Activated CD4-positive, alpha-beta T cell treated with anti-CD3 and anti-CD28 coated beads, Interleukin-2, amount 10 ng/mL, durations not matched to agents 24 days and 14 days (primary cell): Measurements from ENCODE around the gene AHSA1. TPM values are rescaled to one million over a fixed set of nuclear protein-coding genes. Genes with fewer than 3 reads are reported as not detected.

Experiments used
- DNase-seq: peaks from one replicate; pipeline ENCODE4 v3.0.0; 2022
- H3K27ac Mint-ChIP-seq: one replicate; pipeline ENCODE4 v1.8.0; 2022; ENCODE audit warnings: mild to moderate bottlenecking, mixed read lengths
- H3K27me3 Mint-ChIP-seq: one replicate; pipeline ENCODE4 v1.8.0; 2022; ENCODE audit warnings: mixed read lengths
- H3K36me3 Mint-ChIP-seq: one replicate; pipeline ENCODE4 v1.8.0; 2022; ENCODE audit warnings: low read depth, mild to moderate bottlenecking, mixed read lengths
- H3K4me1 Mint-ChIP-seq: one replicate; pipeline ENCODE4 v1.8.0; 2021; ENCODE audit warnings: mixed read lengths
- H3K4me3 Mint-ChIP-seq: one replicate; pipeline ENCODE4 v1.8.0; 2022; ENCODE audit warnings: mild to moderate bottlenecking, moderate library complexity, mixed read lengths
- H3K9me3 Mint-ChIP-seq: one replicate; pipeline ENCODE4 v1.8.0; 2021; ENCODE audit warnings: mixed read lengths
- intact Hi-C: fragments of 100-400 bp; cut with micrococcal nuclease; formaldehyde crosslinking; loops from one replicate; pipeline ENCODE4 v1.15.1; 2023
- total RNA-seq: library from RNA; stranded (reverse); gene quantifications from 2 replicates; pipeline ENCODE4 v1.2.3, GENCODE V29; 2022

Gene AHSA1
- total RNA-seq, 1 donor from 2014 or later: 418 TPM

- DNase-seq: no peak
- H3K9me3 Mint-ChIP-seq: no peaks in the 10 kb centered on the region
- peak overlapping the region; percentile 100 for H3K4me3 Mint-ChIP-seq
- H3K27ac Mint-ChIP-seq: peak overlapping the region; percentile 100
- H3K36me3 Mint-ChIP-seq: peaks cover 39% of the 10 kb centered on the region
- intact Hi-C loops: loop anchor here (1.0 to 10.0 kb wide), 8 partner anchors 80 to 1792 kb away; partner anchors contain the start of genes ALKBH1, ANGEL1, ERG28 and GSTZ1
- H3K4me1 Mint-ChIP-seq: peaks cover 27% of the 10 kb centered on the region
- no peaks in the 10 kb centered on the region for H3K27me3 Mint-ChIP-seq
These were observed 775 bp upstream of the AHSA1 start for GRCh38 chr14:77457115-77457521.

GRCh38 chr14:77458249-77458950, 507 bp downstream of the AHSA1 start:
- Mint-ChIP-seq H3K27me3 (no peaks in the 10 kb centered on the region), H3K27ac (peak overlapping the region; percentile 100), H3K9me3 (no peaks in the 10 kb centered on the region), H3K36me3 (peaks cover 45% of the 10 kb centered on the region), H3K4me1 (peaks cover 24% of the 10 kb centered on the region), H3K4me3 (peak overlapping the region; percentile 100)
- DNase-seq: peak; percentile 82
- intact Hi-C loops: loop anchor here (1.0 to 10.0 kb wide), 7 partner anchors 92 to 1794 kb away; partner anchors contain the start of genes ADCK1, ANGEL1, CIPC and ERG28

GRCh38 chr14:77459072-77459723, 1.3 kb downstream of the AHSA1 start:
- Mint-ChIP-seq H3K9me3 (no peaks in the 10 kb centered on the region), H3K36me3 (peaks cover 52% of the 10 kb centered on the region), H3K27me3 (no peaks in the 10 kb centered on the region), H3K4me1 (peaks cover 24% of the 10 kb centered on the region), H3K27ac (peak overlapping the region; percentile 100), H3K4me3 (peak overlapping the region; percentile 100)
- intact Hi-C loops: loop anchor here (2.0 to 10.0 kb wide), 4 partner anchors 92 to 1794 kb away; partner anchors contain the start of genes ANGEL1, ERG28 and TTLL5
- DNase-seq: peak; percentile 91

DNA sequence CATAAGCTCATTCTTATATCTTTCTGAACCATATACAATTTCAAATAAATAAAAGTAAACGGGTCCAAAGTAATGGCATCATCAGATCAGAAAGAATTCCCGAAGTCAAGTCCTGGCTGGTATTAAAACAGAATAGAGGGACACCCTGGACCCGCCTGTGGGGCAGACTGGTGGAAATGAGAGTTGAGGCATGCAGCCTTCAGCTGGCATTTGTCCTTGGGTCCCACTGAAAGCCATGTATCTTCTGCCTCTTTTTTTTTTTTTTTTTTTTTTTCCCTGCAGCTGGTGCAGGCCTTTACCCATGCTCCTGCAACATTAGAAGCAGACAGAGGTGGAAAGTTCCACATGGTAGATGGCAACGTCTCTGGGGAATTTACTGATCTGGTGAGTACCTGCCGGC, 9.9 kb downstream of the AHSA1 start:
- H3K36me3 Mint-ChIP-seq: peaks cover 56% of the 10 kb centered on the region
- H3K27me3 Mint-ChIP-seq: peaks cover 2% of the 10 kb centered on the region
- no peak overlapping the region for H3K27ac Mint-ChIP-seq
- H3K4me1 Mint-ChIP-seq: no peaks in the 10 kb centered on the region
- no peak overlapping the region for H3K4me3 Mint-ChIP-seq
- DNase-seq: no peak
- intact Hi-C loops: no loop called here
- no peaks in the 10 kb centered on the region for H3K9me3 Mint-ChIP-seq

DNA sequence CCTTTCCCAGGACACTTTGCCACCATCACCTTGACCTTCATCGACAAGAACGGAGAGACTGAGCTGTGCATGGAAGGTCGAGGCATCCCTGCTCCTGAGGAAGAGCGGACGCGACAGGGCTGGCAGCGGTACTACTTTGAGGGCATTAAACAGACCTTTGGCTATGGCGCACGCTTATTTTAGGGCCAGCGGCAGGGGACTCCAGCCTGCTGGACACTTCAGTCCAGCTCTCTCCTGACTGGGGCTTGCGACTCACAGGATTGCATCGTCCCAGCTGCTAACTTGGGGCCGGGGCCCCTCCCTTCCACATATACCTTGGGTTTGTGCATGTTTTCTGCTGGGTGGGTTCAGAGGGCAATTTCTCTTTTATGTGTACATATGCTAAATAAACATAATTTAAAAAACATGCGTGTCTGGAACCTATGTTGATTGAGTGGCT, 11.2 kb downstream of the AHSA1 start:
- peaks cover 44% of the 10 kb centered on the region for H3K36me3 Mint-ChIP-seq
- H3K4me3 Mint-ChIP-seq: no peak overlapping the region
- no peaks in the 10 kb centered on the region for H3K9me3 Mint-ChIP-seq
- intact Hi-C loops: no loop called here
- H3K27ac Mint-ChIP-seq: no peak overlapping the region
- H3K4me1 Mint-ChIP-seq: no peaks in the 10 kb centered on the region
- DNase-seq: no peak
- peaks cover 2% of the 10 kb centered on the region for H3K27me3 Mint-ChIP-seq

DNA sequence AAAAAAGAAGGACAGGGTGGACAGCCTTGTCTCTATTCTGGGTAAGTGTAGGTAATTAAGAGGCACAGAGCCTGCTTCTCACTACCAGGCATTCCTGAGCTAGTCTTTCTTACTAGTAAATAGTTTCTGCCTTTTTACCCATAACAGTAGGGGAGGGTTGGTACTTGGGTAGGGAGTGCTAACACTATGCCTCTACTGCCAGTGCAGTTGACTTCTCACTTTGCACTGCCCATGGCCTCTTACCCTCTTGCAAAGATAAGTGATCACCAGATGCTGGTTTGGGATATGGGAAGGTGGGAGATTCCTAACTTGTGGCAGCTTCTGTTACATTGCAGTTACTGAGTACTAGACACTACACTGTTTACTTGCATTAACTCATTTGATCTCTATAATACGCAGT, 11.6 kb downstream of the AHSA1 start:
- no peaks in the 10 kb centered on the region for H3K4me1 Mint-ChIP-seq
- no peak overlapping the region for H3K4me3 Mint-ChIP-seq
- H3K27ac Mint-ChIP-seq: no peak overlapping the region
- H3K27me3 Mint-ChIP-seq: peaks cover 2% of the 10 kb centered on the region
- H3K9me3 Mint-ChIP-seq: no peaks in the 10 kb centered on the region
- DNase-seq: no peak
- intact Hi-C loops: no loop called here
- peaks cover 41% of the 10 kb centered on the region for H3K36me3 Mint-ChIP-seq

DNA sequence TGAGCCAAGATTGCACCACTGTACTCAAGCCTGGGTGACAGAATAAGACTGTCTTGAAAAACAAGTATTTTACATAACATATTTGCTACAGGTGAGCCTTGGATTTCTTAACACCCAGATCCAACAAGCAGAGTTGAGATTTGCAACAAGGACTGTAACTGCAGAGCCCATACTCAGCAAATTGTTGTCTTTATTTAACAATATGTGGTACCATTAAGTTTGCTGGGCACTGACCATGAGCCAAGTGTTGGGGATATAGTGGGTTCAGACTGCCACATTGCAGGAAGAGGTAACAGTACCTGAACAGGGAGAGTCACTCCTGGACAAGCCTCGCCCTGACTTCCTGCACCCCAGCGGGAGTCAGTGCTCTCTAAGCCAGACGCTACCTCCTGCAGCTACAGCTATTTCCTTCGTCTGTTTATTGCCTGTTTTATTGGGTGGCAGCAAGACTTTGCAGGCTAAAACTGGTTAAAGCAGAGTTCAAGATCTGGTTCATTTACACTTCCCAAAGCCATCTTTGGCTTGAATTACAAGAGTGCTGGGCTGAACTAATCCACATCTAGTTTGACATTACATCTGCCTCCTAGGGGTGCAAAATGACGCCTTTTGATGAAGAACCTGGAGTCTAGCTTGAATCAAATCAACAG, 12.5 kb downstream of the AHSA1 start:
- Mint-ChIP-seq H3K27ac (no peak overlapping the region), H3K4me3 (no peak overlapping the region), H3K9me3 (no peaks in the 10 kb centered on the region), H3K36me3 (peaks cover 34% of the 10 kb centered on the region), H3K27me3 (peaks cover 2% of the 10 kb centered on the region), H3K4me1 (no peaks in the 10 kb centered on the region)
- intact Hi-C loops: no loop called here
- DNase-seq: no peak

GRCh38 chr14:77473921-77474320, 16.0 kb downstream of the AHSA1 start:
- intact Hi-C loops: no loop called here
- Mint-ChIP-seq H3K27me3 (peaks cover 2% of the 10 kb centered on the region), H3K9me3 (no peaks in the 10 kb centered on the region), H3K4me1 (no peaks in the 10 kb centered on the region), H3K36me3 (peaks cover 9% of the 10 kb centered on the region), H3K4me3 (no peak overlapping the region), H3K27ac (no peak overlapping the region)
- no peak for DNase-seq

- H3K27me3 Mint-ChIP-seq: peaks cover 2% of the 10 kb centered on the region
- no peak for DNase-seq
- peaks cover 2% of the 10 kb centered on the region for H3K36me3 Mint-ChIP-seq
- H3K27ac Mint-ChIP-seq: no peak overlapping the region
- intact Hi-C loops: no loop called here
- no peaks in the 10 kb centered on the region for H3K9me3 Mint-ChIP-seq
- H3K4me3 Mint-ChIP-seq: no peak overlapping the region
- no peaks in the 10 kb centered on the region for H3K4me1 Mint-ChIP-seq
These were observed 16.7 kb downstream of the AHSA1 start for GRCh38 chr14:77474479-77475177.

GRCh38 chr14:77475432-77476115, 17.7 kb downstream of the AHSA1 start:
- intact Hi-C loops: no loop called here
- no peaks in the 10 kb centered on the region for H3K4me1 Mint-ChIP-seq
- no peak overlapping the region for H3K4me3 Mint-ChIP-seq
- no peak overlapping the region for H3K27ac Mint-ChIP-seq
- peaks cover 2% of the 10 kb centered on the region for H3K27me3 Mint-ChIP-seq
- no peak for DNase-seq
- H3K9me3 Mint-ChIP-seq: no peaks in the 10 kb centered on the region
- no peaks in the 10 kb centered on the region for H3K36me3 Mint-ChIP-seq

GRCh38 chr14:77478029-77478428, 20.1 kb downstream of the AHSA1 start:
- no peak for DNase-seq
- Mint-ChIP-seq H3K9me3 (no peaks in the 10 kb centered on the region), H3K27me3 (no peaks in the 10 kb centered on the region), H3K4me1 (no peaks in the 10 kb centered on the region), H3K4me3 (no peak overlapping the region), H3K27ac (no peak overlapping the region), H3K36me3 (no peaks in the 10 kb centered on the region)
- intact Hi-C loops: no loop called here

DNA sequence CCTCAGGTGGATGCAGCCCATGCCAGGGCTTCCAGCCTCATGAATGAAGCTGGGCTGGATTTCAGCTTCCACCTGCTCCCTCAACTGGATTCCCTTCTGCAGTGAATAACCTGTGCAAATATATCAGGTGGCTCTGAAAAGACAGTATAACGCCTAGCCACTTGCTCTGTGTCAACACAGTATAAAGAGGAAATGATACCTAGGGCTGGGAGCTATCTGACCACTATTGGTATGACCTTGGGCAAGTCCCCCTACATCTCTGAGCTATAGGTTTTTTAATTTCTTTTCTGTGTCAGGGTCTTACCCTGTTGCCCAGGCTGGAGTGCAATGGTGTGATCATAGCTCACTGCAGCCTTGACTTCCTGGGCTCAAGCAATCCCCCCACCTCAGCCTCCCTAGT, 20.9 kb downstream of the AHSA1 start:
- no peaks in the 10 kb centered on the region for H3K27me3 Mint-ChIP-seq
- no peaks in the 10 kb centered on the region for H3K9me3 Mint-ChIP-seq
- no peak overlapping the region for H3K4me3 Mint-ChIP-seq
- DNase-seq: no peak
- H3K27ac Mint-ChIP-seq: no peak overlapping the region
- intact Hi-C loops: no loop called here
- H3K4me1 Mint-ChIP-seq: no peaks in the 10 kb centered on the region
- no peaks in the 10 kb centered on the region for H3K36me3 Mint-ChIP-seq

- no peaks in the 10 kb centered on the region for H3K9me3 Mint-ChIP-seq
- no peak for DNase-seq
- H3K27me3 Mint-ChIP-seq: no peaks in the 10 kb centered on the region
- no peaks in the 10 kb centered on the region for H3K36me3 Mint-ChIP-seq
- intact Hi-C loops: no loop called here
- no peak overlapping the region for H3K27ac Mint-ChIP-seq
- H3K4me3 Mint-ChIP-seq: no peak overlapping the region
- no peaks in the 10 kb centered on the region for H3K4me1 Mint-ChIP-seq
These were observed 24.5 kb downstream of the AHSA1 start for GRCh38 chr14:77482422-77482821.
